ENCODE results near the gene SPEG.

Gene SPEG

GRCh38 chr2:219527472-219527871, 92.8 kb downstream of the SPEG start:
- DNase-seq (ENCODE audit: low spot score) = no peak

DNA sequence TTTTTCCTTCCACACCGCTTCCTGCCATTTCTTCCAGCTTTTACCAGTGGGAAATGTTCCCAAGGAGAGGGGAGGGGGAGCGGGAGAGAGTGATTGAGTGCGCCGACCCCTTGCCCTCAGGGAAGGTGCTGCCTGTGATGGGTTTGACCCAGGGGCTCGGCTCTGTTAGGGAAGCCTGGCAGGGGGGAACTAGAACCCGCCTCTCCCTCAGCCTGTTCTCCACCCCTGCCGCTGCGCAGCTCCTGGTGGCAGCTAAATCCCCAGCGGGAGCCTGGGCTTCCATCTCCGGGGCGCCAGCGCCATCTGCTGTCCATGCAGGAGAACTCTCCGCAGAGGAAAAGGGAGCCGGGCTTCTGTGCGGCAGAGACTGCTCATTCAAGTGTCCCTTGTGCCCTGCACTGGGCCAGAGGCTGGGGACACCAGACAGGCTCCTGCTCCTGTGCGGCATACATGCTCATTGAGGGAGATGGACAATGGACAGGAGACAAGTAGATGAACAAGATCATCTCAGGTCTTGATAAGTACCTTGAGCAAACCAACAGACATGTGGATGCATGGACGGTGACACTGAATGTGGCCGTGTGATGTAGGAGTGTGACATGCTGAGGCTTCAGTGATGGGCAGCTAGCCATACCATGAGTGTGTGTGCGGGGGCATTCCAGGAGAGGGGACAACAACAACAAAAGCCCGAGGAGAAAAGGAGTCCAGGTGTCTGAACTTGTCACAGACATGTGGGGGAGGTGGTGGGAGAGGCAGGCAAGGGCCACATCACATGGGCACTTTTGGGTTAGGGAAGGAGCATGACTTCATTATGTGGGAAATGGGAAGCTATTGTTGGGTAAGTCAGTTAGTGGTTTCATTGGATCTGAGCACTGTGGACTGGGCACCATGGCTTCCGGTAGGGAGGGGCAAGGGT, 95.7 kb downstream of the SPEG start:
- peak; percentile 84 for DNase-seq (ENCODE audit: low spot score)

- no peak for DNase-seq (ENCODE audit: low spot score)
Measured at GRCh38 chr2:219531639-219532377, 97.2 kb downstream of the SPEG start.

- no peak for DNase-seq (ENCODE audit: low spot score)
Measured at GRCh38 chr2:219532378-219532649, 97.7 kb downstream of the SPEG start.

GRCh38 chr2:219533930-219534661, 99.5 kb downstream of the SPEG start:
- no peak for DNase-seq (ENCODE audit: low spot score)

DNA sequence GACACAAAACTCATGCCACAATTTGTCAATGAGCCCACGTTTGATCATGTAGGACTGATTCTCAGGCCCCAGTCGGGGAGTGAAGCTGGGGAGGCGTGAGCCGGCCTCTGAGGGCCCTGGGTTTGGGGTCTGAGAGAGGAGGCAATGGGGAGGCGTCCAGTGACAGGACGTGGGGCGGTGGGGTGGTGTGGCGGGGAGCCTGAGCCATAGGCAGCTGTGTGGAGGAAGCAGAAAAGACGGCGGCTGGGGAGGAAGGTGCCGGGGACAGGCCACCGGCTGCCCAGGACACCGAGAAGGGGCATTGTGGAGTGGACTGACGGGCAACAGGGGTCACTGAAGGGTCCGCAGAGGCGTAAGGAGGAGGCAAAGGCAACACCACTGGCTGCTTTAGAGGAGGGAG, 101.8 kb downstream of the SPEG start:
- no peak for DNase-seq (ENCODE audit: low spot score)

GRCh38 chr2:219536967-219537366, 102.3 kb downstream of the SPEG start:
- no peak for DNase-seq (ENCODE audit: low spot score)

GRCh38 chr2:219537657-219538488, 103.2 kb downstream of the SPEG start:
- no peak for DNase-seq (ENCODE audit: low spot score)

DNA sequence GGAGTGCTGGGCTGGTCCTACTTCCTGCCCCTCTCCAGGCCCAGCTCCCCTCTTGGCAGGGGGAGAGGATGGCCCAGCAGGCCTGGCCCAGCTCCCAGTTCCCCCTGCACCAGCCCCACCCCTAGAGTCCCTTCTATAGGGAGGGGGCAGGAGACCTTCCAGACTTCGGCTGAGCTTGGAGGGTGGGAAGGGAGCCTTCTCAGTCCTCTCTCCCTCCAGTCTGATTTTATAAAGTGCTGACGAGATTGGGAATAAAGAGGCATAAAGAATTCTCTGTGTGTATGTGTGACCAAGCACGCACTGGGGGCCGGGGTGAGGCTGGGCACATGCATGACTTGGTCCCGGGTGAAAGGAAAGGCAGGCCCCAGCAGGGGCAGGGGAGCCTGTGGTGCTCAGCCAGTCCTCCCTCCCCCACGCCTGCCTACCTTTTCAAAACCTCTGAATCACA, 103.9 kb downstream of the SPEG start:
- no peak for DNase-seq (ENCODE audit: low spot score)

- no peak for DNase-seq (ENCODE audit: low spot score)
Measured at GRCh38 chr2:219538956-219539788, 104.5 kb downstream of the SPEG start.

- DNase-seq (ENCODE audit: low spot score) = no peak
Measured at GRCh38 chr2:219539926-219540678, 105.5 kb downstream of the SPEG start.

DNA sequence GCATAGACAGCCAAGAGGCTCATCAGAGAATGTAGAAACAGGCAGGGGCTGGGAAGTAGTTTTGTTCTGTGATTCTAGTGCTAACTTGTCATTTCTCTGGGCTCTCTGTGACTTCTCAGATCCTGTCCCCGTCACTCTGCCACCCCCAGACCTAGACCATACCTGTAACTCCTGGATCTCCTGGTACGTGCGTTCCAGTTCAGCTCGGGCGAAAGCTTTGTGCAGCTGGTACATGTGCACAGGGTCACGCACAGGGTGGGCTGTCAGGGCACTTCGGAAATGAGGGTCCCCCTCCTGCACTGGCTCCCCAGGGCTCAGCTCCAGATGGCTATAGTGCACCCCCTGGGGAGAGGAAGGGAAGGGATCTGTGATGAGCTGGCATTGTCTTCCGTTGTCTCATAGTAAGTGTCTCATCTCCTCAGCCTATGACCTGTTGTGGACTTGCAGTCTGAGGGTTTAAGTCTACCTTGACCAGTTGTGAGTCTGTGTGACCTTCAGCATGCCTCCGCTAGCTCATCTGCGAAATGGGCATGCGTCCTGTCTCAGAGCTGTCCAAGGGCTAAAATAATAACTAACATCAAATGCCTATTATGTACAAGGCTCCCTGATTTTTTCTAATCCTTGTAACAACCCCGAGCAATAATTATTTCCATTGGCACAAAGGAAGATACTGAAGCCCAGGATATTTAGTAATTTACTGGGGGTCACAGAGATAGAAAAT, 106.3 kb downstream of the SPEG start:
- no peak for DNase-seq (ENCODE audit: low spot score)

DNA sequence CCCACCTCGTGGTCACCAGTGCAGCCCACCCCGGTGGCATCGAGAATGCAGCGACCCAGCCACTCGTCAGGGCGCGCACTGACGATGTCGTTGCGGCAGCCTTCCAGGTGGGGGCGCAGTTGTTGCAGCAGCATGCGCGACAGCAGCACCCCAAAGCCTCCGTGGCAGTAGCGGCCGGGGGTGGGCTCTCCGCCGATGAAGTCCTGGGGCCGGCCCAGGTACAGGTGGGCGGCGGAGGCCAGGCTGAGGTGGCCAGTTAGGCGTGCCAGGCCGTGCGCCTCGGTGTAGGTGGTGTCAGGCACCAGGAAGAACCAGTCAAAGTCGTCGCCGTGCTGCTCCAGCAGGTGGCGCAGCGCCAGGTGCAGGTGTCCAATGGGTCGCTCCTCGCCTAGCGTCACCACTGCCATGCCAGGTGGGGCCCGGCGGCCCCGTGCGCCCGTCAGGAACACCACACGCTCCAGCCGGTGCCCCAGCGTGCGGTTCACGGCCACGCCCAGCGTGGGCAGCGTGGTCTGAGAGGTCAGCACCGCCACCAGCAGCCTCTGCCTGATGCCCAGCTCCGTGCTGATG, 107.1 kb downstream of the SPEG start:
- DNase-seq (ENCODE audit: low spot score) = peak; percentile 82

GRCh38 chr2:219542931-219543595, 108.4 kb downstream of the SPEG start:
- no peak for DNase-seq (ENCODE audit: low spot score)

DNA sequence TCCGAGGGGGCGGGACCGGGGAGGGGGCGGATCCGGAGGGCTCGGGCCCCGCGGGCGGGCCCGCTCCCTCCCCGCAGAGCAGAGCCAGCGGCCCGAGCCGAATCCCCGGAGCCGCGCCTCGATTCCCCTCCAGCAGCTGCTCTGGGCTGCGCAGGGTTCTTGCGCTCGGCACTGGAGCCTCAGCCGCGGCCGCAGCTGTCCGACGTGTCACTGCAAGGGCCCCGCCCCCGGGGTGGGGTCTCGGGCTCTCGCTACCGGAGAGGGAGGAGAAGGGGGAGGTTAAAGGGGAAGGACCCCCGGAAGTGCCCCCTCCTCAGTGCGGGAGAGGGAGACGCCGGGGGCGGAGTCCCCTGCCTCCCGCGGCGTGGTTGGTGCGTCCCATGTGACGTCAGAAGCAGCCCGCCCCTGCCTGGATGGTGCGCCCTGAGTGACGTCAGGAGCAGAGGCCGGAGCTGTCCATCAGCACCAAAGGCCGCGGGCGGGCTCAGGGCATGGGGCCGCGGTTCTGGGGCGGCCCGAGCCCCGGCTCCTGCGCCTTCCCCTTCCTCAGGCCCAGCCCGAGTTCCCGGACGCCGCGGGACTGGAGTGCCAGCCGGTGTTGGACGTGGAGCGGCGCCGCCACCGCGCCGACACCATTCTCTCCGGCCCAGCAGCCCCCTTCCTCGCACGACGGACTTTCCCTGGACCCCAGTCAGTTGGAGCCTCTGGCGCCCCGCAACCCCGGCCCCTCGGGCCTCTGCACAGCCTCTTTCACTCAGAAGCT, 109.1 kb downstream of the SPEG start, which contains the start of the genes CHPF and TMEM198:
Gene CHPF (minus strand): TSS at position 214 of the 763 bp plus-strand sequence. CDS start 271 bp downstream, outside the sequence.
Gene TMEM198 (plus strand): TSS at position 433 of the 763 bp plus-strand sequence. CDS start 700 bp downstream, outside the sequence.
- peak; percentile 99 for DNase-seq (ENCODE audit: low spot score)

GRCh38 chr2:219544567-219544966, 109.9 kb downstream of the SPEG start:
- no peak for DNase-seq (ENCODE audit: low spot score)

Measured in SK-N-DZ (cell line).